Astrocyte of the spinal cord (primary cell): ENCODE data around the gene PTPRD.

Experiments used
- DNase-seq: peaks from one replicate; pipeline ENCODE4 v3.0.0; 2011; ENCODE audit warnings: low read depth, low spot score
- H3K4me3 ChIP-seq: 2 replicates; pipeline ENCODE4 v1.5.1; 2011; ENCODE audit warnings: low read depth, mild to moderate bottlenecking, low read length, moderate library complexity
- CTCF ChIP-seq: IDR thresholded peaks from 2 replicates; pipeline ENCODE4 v1.5.1; 2012; ENCODE audit warnings: low read depth, mild to moderate bottlenecking, low read length, inconsistent platforms
- in situ Hi-C: cut with HindIII; loops from 2 replicates; pipeline ENCODE4 v1.10.0; 2017; ENCODE audit warnings: low sequenced_read_pairs

PTPRD gene

DNA sequence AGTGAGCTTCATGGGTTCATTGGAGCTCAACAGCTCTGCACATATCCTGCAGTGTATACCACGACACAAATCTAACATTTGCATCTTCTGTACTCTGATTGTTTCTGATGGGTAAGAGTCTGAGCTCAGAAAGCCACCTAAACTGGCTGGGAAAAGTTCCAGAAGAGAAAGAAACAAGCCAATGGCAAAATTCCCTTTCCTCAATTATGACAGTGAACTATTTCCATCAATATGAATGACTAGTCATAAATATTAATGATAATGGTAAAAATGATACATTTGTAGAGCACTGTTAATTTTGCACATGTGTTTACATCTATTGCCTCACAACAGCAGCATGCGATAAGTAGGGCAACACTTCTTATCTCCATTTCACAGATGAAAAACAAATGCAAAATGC lies 1711.7 kb downstream of the PTPRD start:
- in situ Hi-C loops: no loop called here
- no peak for TF ChIP-seq CTCF
- H3K4me3 ChIP-seq: no peak overlapping the region
- DNase-seq: no peak

DNA sequence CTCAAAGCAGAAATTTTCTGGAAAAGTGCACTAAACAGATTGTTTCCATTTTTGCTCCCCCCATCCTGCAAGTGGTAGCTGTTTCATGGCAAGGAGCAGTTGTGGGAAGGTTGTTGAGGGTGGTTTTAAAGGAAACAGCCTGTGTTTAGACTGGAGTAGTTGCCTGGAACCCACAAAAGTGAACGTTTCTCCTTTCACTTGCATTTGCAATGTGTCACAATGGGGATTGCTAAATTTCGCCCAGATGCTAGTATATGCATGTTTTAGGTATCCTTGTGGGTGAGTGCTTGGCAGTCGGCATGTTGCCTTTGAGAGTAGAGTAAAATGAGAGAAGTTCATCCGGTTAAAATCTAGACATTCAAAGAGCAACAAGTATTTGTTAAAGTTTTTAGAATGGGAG lies 1713.3 kb downstream of the PTPRD start:
- TF ChIP-seq CTCF: no peak
- in situ Hi-C loops: no loop called here
- no peak for DNase-seq
- no peak overlapping the region for H3K4me3 ChIP-seq

DNA sequence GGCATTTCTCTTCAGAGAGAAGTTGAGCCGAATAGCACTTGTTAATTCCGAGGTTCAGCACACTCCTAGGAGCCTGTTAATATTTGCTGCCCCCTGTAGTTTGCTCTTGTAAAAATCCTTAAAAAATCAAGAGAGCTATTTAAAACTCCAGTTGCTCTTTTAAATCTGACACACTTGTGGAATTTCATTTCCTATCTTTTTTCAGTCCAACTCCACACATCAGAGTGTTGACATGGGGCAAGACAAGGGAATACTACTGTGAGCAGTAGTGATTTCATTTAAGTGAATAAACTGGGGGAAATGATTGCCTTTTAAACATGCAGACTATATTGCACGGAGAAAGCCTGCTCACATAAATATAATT lies 1717.0 kb downstream of the PTPRD start:
- DNase-seq: peak; percentile 69
- H3K4me3 ChIP-seq: no peak overlapping the region
- in situ Hi-C loops: no loop called here
- TF ChIP-seq CTCF: peak; percentile 61

DNA sequence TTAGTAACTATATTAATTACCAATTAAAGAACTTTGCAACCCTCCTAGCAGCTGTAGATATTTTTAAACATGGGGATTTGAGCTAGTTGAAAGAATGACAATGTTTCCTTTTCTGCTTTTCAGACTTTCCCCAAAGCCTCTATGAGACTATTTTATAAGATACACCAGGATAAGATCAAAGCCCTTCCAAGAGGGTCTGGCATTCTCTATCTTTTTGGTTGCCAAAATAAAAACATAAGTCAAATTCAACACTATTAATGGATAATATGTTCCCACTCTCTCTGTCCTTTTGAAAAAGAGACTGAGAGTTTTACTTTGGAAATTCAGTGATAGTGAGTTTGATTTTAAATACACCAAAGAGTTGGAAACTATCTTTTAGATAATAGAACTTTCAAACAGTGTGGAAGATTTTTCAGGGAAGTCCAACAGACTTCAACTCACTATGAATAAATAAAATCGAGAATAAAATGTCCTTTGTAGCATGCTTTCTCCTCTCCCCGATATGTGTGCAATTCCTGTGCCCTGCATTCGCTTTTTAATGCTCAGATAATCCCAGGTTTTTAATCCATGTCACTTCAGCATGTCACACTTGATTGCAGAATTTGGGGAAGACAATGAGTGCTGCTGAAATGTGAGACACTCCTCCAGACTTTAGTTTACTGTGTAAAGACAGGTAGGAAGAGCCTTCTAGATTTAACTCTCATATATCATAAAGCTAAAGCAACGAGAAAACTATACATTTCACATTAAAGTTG lies 1717.5 kb downstream of the PTPRD start:
- in situ Hi-C loops: no loop called here
- DNase-seq: no peak
- no peak overlapping the region for H3K4me3 ChIP-seq
- TF ChIP-seq CTCF: no peak

DNA sequence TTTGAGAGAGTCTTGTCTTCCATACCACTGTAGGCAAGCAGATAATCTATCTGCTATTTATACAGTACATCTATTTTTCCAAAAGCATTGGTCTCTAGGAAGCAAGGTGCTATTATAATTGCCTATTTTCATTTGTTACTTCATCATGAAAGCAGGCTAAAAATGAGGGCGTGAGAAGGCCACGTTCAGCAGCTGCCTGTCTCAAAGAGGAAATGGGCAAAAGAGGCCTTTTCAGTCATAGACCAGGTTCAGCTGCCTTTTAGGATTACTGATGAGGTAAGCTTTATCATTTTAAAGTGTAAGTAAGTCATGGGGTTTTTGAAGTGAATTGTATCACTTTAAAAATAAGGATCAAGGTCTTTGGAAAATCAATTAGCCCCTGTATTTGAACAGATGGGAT lies 1722.1 kb downstream of the PTPRD start:
- no peak for TF ChIP-seq CTCF
- H3K4me3 ChIP-seq: no peak overlapping the region
- DNase-seq: no peak
- in situ Hi-C loops: no loop called here

GRCh38 chr9:8889100-8889499 lies 1723.7 kb downstream of the PTPRD start:
- in situ Hi-C loops: no loop called here
- TF ChIP-seq CTCF: no peak

GRCh38 chr9:8888591-8888990 lies 1724.2 kb downstream of the PTPRD start:
- in situ Hi-C loops: no loop called here
- no peak for TF ChIP-seq CTCF
- DNase-seq: no peak
- H3K4me3 ChIP-seq: no peak overlapping the region

More at GRCh38 chr9:8889100-8889499, 1723.7 kb downstream of the PTPRD start:
- H3K4me3 ChIP-seq: no peak overlapping the region
- no peak for DNase-seq
